COLO829 (cell line): Measurements from ENCODE around the gene C1orf35.
A peak's percentile ranks its signal among the peaks of the same experiment; 100 is the strongest.
"Not testable (repeated sequence)": the region's sequence is repeated elsewhere in the genome, so short reads cannot be mapped to it uniquely, and the experiment has no call there.

Source experiments
- DNase-seq: peaks from one replicate; pipeline ENCODE4 v3.0.0; 2012; ENCODE audit warnings: low spot score

Gene C1orf35

DNA sequence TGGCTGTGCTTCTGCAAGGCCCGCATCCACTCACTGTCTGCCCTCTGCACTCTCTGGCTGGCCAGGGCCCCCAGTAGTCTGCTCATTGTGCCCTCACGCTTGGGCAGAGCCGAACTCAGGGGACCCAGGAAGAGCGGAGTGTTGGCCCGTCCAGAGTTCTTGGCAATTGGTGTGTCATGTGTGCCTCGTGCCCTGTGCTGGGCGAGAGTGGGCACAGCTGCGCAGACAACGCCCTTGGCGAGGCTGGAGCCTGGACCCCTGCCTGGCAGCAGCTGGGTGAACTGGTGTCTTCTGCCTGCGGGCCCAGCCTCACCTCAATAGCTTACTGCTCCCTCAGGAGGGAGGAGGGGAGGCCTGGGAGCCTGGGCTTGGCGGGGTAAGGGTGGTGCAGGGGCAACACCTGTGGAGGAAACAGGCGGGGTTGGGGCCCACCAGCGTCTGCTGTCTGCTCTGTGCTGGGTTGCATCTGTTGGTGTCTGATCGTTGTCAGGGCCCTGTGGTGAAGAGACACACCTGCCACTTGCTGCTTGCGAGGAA, 39.1 kb upstream of the C1orf35 start:
- no peak for DNase-seq

DNA sequence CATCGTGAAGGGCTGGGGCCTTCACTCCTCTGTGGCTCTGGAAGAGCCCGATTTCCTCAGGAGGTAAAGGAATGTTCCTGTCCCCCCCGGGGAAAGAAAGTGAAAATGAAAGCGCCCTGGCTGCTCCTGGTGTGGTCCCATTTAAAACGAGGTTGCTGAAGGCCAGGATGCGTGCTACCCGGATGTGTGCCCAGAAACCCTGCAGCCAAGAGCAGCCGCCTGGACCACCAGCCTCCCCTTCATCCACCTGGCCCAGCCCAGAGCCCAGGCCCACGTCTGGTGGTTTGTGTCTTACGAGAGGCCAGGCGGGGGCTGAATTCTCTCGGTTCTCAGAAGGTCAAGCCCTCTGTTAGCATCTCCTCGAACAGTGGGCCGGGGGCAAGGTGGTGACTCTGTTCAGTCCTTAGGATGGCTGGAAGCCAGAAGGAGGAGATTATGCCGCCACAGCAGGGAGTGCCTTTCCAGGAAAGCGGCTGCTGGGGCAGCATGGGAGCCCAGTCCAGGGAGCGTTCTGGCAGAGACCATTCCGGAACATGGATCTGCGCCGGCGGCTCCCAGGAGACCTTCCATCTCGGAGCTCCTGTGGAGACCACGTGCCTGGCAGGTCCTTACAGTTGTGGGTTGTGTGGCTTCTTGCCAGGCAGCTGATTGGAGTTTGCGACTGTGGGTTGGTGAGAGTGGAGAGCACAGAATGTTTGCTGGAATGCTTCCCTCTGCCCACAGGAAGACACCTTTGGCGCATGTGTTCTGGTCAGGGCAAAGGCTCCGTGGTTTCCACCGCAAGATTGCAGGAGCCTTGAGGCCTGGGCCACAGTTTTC, 38.3 kb upstream of the C1orf35 start:
- DNase-seq, result peak; percentile 73

DNA sequence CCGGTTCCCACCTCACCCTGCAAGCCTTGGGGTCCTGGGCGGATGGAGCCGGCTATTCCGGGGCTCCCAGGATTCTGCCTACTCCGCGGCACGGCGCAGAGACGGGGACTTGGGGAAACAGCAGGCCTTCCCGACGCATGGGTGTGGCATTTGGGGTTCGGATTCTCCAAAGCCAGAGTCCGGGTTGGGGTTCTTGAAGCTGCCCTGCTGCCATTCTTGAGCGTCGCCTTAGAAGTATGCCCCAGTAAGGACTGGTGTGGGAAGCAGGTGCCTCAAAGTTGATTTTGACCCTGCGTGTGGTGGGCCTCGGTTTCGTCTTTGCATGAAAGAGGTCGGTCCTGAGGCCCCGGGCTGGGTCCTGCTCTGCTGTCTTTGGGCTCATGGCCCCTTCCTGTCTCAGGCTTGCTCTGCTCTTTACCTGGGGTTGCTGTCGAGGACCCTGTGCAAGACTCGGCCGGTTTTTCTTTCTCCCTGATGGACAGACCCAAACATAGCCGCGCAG, 37.6 kb upstream of the C1orf35 start:
- DNase-seq, result no peak

DNA sequence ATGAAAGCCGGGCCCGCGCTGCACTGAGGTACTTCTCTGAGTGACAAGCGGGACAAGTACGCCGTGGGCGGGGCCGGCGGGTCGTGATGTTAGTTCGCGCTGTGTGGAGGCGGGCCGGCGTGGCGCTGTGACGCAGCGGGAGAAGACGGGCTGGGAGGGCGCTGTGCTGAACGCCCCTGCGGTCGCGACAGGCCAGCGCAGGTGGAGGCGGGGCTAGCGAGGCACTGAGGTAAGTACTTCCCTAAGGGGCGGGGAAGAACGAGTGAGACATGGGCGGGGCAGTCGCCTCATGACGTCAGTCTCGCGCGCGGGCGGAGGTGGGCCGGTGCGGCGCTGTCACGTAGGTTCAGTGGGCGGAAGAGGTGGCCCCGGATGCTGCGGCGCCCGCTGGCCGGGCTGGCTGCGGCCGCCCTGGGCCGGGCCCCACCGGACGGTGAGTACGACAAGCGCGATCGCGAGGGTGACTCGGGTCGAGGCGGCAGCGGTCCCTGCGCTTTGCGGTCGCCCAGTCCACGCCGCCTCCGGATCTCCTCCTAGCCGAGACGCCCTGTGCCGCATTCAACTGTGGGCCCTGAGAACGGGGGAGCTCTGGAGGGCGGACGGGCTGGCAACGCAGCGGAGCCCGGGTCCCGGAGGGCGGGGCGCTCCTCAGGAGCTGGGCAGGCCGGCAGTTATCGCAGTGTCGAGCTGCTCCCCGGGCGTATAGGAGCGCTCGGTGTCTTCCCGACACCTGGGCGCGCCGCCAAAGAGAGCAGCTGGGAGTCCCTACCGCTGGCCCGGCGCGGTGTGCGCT, 37.0 kb upstream of the C1orf35 start, which contains the start of gene GUK1:
GUK1 (plus strand) TSS at position 349 of the 793 bp plus-strand sequence; CDS start at position 373, 24 bp downstream.
- peak; percentile 99 for DNase-seq

DNA sequence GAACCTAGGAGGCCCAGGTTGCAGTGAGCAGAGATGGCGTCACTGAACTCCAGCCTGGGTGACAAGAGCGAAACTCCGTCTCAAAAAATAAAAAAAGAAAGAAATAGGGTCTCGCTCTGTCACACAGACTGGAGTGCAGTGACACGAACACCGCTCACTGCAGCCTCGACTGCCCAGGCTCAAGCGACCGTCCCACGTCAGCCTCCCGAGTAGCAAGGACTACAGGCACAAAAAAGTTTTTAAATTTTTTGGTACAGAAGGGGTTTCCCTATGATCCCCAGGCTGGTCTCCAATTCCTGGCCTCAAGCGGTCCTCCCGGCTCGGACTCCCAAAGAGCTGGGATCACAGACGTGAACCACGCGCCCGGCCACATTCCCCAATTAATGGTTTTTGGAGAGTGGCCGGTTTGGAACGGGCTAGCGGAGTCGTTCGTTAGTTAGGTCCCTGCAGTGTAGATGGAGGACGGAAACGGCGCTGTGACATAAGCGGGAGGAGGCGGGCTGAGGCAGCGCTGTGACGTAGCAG, 36.3 kb upstream of the C1orf35 start:
- DNase-seq, result no peak

DNA sequence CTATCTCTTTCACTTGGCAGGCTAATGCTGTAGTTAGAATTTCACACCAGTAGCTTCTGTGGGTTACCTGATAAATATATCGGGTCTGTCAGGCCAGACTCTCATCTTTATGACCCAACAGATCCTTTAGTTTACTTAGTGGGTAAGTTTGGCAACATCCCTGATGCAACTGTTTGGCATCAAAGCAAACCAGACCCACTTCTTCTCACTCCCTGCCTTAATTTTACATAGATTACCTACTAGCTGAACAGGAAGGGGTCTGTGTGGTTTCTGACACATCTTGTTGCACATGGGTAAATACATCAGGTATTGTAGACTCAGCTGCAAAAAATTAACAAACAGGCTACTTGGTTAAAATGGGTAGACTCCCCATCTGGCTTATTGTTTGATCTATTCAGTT, 33.8 kb upstream of the C1orf35 start:
- DNase-seq, result no peak

DNA sequence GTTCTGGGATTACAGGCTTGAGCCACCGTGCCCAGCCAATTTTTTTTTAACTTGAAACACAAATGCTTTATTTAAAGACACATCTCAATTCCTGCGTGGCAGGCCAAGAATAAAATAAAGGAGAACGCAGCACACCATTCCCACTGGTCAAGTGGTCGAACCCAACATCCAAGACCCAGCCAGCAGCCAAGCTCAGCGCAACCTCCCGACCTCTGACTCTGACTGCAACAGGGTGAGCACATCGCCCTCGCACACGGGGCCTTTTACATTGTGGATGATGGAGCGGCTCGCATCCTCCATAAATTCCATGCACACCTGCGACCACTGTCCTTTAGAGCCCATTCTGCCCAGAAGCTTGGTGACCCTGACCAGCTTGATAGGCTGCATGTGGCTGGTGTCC, 31.5 kb upstream of the C1orf35 start:
- DNase-seq, result no peak

DNA sequence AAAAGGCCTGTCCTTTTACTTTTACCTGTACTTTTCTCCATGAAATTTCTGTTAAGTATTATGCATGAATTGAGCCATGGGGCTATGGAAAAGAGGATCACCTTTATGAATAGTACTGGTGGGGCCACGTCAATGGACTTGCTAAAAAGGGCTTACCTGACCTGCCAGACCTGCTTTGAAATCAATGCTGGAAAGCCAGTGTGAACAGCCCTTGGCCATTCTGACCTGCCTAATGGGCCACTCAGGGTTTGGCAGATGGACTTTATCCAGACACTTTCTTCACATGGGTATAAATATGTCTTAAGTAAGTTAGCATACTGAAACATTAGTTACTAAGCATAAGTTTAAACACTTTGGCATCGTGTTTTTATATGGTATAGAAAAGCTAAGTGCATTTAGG, 28.6 kb upstream of the C1orf35 start:
- no peak for DNase-seq

DNA sequence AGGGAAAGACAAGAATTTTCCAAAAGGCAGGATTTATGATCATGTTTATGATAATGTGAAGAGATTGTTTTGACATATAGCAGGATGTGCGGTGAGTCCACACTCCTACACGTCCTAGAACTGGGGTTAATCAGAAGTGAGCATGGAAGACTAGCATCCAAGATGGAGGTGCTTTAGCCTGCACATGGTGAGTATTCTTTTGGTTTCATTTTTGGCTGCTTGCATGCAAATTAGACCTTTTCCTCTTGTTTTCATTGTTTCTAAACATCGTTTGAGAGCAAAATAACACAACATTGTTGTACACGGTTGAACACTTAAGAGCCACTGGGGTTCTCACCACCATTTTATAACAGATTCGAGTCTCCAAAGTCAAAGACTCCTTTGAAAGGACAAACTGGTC, 22.1 kb upstream of the C1orf35 start:
- no peak for DNase-seq

DNA sequence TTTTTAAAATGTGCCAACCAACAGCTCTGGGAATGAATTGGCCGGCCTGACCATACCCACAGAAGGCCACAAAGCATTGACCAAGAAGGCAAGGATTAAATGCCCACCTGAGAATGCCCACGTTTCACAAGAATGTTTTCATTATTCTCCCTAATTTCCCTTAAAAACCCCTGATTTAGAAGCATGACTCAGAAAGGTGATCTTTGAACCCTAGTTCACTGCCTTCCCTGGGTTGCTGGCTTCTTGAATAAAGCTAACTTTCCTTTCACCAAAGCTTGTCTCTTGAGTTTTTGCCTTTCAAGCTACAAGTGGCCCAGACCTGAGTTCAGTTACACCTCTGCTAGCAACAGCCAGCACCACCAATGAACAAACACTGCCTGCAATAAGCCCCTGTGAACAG, 20.4 kb upstream of the C1orf35 start:
- DNase-seq, result no peak

DNA sequence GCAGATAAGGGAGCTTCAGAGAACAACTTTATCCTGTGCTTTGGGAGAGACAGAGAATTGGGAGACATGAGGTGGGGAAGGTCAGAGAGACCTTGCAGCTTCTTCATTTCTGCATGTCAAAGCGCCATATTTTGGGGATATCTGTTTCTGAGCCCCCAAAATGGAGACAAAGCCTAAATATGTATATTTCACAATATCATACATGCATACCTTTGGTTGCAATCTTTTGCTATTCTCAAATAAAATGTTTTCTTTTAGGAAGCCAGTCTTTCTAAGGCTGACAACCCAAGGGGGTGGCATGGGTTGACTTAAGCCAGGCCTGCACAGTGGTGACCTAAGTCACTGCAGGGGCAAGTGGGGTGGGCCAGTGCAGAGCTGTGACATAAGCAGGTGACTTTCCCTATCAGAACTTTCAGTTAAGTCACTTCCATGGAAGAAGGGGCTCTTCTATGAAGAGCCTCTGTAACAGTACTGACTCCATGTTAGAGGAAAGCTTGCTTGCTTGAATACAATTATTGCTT, 19.9 kb upstream of the C1orf35 start:
- DNase-seq, result no peak

DNA sequence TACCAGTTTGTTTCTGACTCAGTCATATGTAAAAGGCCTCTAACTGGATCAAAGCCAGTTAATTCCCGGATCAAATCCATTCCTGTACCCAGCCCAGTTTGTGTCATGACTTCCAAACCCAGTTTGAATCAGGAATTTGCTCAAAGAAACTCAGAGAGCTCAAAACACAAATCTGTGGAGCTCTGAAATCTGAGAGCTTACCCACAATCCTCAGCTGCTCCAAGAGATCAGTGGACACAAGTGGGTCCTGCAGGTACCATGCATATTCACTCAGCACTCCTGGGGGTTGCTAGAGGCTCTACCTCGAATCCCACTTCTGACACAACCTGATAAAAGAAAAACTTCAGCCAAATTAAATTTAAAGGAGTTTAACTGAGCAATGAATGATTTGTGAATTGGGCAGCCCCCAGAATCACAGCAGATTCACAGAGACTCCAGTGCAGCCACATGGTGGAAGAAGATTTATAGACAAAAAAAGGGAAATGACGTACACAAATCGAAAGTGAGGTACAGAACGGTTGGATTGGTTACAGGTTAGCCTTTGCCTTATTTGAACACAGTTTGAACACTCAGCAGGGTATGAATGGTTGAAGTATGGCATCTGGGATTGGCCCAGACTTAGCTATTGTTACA, 17.8 kb upstream of the C1orf35 start:
- no peak for DNase-seq

DNA sequence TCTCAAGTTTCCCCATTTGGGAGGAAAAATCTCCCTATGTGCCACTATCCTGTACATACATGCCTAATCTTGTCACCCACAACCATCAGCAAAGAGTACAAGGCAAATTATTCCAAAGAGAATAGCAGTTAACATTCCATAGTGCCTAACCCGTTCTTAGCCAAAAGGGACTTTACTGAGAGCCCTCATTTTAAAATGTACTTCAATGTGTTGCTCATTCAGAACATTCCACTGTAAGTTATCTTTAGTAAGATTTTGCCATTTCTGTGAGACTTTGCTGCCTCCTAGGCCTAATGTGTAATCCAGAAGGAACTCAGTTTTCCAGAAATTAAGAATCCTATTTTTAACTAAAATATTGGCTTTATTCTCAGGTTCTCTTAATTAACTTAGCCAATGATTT, 17.2 kb upstream of the C1orf35 start:
- DNase-seq, result no peak

DNA sequence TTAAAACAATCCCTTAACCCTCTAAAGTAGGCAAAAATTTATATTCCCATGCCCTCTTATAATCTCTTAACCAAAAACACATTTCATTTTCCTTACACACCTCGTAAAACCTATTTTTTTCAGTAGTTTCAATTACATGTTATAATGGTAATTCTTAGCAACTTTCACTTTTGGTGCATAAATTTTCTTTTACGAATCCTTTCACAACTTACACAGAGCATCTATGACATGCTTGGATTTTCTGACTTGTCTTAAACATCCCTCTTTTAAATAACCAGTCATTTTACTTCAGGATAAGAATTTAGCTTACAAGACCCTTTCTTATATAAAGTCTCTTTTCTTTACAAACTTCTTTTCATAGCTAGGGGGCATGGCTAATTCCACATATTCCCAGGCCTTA, 14.9 kb upstream of the C1orf35 start:
- DNase-seq, result no peak

DNA sequence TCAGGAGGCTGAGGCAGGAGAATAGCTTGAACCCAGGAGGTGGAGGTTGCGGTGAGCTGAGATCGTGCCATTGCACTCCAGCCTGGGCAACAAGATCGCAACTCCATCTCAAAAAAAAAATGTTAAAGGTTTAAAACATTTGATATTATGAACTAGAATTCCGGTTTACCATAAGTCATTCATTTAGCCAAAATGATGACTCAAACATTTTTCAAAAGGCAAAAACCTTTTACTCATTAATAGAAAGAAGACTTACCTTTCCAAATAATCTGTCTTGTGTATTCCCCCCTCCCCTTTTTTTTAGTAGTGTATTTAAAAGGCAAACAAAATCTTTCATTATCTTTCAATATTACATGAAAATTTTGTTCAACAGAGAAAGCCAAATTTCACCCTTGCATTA, 14.2 kb upstream of the C1orf35 start:
- DNase-seq, result no peak

DNA sequence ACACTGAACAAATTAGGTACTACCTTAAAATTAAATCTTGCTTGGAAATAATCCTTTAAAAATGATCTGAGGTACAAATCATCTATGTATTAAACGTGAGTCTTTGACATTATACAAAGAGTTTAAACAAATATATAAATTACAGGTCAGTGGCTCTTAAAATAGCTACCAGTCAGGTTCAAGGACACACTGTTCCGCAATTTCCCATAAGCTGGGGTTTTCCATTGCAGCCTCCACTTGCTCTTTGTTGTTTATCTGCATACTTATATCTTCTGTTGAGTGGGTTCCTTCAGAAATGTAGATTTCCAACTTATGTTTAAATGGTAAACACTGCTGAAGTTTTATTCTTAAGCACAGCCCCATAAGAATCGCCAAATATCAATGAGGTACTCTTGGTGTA, 11.7 kb upstream of the C1orf35 start:
- no peak for DNase-seq

DNA sequence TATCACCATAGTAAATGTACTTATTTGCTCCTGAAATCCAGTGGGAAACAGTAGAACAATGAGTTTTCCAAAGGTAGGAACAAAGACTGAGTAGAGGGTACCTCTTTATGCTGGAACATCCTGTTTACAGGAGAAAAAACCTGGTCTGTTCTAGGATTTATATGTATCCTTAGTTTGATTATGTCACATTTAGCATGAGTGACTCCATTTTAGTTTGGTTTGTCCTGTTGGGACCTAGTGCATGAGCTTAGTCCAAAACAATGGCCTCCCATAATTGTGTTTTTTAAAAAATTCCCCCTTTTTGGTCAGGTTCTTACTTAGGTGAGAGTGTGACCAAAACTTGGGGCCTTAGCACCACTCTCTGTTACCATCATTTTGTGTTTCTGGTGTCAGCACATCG, 9.5 kb upstream of the C1orf35 start:
- DNase-seq, result no peak

DNA sequence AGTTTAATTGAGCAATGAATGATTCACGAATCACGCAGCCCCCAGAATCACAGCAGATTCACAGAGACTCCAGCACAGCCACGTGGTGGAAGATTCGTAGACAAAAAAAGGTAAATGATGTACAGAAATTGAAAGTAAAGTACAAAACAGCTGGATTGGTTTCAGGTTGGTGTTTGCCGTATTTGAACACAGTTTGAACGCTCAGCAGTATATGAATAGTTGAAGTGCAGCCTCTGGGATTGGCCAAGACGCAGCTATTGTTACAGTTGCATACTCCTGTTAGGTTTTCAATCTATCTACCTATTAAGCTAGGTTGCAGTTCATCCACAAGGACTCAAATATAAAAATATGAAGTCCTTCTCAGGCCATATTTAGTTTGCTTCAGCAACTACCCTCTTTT, 9.0 kb upstream of the C1orf35 start:
- no peak for DNase-seq

DNA sequence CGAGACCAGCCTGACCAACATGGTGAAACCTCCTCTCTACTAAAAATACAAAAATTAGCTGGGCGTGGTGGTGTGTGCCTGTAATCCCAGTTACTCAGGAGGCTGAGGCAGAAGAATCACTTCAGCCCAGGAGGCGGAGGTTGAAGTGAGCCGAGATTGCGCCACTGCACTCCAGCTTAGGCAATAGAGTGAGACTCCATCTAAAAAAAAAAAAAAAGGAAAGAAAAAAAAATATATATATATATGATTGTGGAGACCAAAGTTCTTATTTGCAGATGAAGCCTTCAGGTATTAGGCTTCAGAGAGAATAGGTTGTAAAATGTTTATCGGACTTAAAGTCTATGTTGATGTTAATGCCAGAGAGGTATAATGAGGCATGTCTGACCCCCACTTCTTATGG, 8.2 kb upstream of the C1orf35 start:
- not testable (repeated sequence) for DNase-seq

DNA sequence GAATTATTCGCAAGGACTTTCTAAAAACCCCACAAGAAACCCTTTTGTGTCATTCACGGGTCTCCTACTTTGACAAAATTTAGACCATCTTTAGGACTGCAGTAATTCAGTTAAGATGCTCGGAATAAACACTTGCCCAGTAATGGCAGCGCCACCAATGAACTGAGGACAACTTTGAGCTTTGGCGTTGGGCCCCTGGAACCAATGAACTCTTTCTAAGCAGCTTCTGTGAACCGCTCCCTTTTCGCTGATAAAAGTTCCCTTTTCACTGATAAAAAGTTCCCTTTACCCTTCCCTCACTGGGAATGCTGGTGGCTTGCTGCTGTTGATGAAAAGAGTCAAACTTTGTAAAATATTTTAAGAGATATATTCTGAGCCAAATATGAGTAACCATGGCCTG, 7.4 kb upstream of the C1orf35 start:
- DNase-seq, result no peak

DNA sequence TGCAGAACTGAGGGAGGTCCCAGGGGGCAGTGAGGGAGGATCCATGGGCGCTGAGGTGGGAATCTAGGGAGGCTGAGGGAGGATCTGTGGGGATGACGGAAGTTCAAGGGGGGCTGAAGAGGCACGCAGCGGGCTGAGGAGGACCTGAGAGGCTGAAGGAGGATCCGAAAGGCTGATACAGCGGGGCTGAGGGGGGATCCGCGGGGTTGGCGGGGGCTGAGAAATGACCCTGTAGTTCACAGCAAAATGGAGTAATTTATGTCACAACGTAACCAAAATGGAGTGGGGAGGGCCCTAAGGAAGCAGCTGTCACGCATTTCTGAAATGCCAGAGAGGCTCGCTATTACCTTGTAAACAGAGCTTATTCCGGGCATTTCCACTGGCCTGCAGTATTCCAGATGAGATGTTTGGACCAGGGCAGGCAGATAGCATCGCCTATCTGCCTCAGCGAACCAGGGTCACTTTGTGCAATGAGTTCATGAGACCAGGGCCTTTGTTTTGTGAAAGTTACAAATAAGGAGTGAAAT, 6.9 kb upstream of the C1orf35 start:
- DNase-seq, result no peak
